Stimulated activated CD8-positive, alpha-beta memory T cell treated with anti-CD3 and anti-CD28 coated beads, Interleukin-4, amount 100 ng/mL, for 24 hours (primary cell): ENCODE measurements around the gene CFAP20.

ENCODE experiments used
- DNase-seq: peaks from one replicate; pipeline ENCODE4 v3.0.0-alpha.2; 2020; ENCODE audit warnings: low read depth

CFAP20 gene

DNA sequence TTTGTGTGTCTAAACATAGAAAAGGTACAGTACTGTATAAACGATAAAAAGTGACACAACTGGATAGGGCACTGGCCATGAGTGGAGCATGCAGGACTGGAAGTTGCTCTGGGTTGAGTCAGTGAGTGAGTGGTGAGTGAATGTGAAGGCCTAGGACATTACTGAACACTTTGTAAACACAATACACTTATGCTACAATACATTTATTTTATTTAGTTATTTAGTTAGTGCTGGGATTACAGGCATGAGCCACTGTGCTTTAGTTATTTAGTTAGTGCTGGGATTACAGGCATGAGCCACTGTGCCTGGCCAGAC lies 4.6 kb downstream of the CFAP20 start:
- no peak for DNase-seq

DNA sequence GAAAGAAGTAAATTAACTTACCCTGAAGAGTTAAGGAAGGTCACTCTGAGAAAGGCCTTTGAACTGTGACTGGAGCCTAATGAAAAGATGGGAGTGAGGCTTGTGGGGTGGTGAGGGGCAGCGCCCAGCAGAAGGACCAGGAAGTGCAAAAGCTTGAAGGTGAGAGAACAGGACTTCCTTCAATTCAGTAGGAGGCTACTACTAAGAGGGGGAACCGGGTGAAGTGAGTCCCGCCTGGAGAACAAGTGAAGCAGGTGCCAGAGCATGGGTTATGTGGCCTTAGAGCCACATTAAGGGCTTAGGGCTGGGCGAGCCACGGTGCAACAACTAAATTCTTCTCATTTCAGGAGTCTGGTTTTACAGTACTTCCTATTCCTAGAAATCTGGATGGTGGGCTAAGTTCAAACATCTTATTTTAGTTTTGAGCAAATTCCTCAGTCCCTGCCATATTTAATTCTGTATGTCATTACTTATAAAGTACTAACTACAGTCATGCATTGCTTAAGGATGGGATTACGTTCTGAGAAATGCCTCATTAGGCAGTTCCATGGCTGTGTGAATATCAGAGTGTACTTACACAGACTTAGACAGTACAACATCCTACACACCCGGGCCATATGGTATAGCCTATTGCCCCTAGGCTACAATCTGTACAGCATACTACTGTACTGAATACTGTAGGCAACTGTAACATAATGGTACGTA lies 5.1 kb downstream of the CFAP20 start:
- DNase-seq = no peak

GRCh38 chr16:58121132-58121531 lies 8.0 kb downstream of the CFAP20 start:
- no peak for DNase-seq

DNA sequence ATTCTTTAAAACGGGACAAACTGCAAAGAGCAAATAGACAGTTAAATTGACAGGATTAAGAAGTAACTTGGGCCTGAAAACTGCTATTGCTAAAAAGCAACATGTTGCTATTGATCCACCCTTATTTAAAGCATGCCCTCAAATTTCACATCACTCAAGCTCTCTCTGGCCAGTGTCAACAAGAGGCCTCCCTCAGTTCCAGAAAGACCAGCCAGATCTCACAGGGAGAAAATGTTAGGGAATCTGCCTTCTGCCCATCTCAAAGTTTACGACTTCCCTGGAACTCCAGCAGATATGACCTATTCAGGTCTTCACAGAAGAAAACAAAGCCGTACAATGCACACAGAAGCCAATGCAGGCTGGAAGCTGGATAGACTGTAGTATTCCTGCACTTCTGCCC lies 8.9 kb downstream of the CFAP20 start:
- no peak for DNase-seq

- DNase-seq = no peak
Measured at GRCh38 chr16:58119509-58119845, 9.7 kb downstream of the CFAP20 start.

GRCh38 chr16:58118801-58119508 lies 10.2 kb downstream of the CFAP20 start:
- no peak for DNase-seq

GRCh38 chr16:58116529-58116928 lies 12.7 kb downstream of the CFAP20 start:
- no peak for DNase-seq

DNA sequence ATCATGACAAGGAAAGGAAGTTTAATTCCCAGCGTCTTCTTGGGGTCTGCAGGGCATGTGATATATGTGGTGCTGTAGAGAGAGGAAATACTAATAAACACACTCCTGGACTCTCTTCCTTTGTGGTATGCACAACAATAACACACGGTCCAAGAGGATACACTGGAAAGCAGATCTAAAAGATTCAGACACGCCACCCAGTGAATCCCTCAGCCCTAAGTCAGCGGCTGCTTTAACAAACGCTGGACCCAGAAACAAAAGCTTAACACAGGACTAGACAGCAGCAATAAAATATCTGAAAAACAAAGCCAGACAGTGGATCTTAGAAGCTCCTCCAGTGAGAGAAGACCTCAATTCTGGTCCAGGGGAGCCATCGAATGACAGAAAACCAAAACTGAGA lies 13.1 kb downstream of the CFAP20 start:
- DNase-seq = no peak

DNA sequence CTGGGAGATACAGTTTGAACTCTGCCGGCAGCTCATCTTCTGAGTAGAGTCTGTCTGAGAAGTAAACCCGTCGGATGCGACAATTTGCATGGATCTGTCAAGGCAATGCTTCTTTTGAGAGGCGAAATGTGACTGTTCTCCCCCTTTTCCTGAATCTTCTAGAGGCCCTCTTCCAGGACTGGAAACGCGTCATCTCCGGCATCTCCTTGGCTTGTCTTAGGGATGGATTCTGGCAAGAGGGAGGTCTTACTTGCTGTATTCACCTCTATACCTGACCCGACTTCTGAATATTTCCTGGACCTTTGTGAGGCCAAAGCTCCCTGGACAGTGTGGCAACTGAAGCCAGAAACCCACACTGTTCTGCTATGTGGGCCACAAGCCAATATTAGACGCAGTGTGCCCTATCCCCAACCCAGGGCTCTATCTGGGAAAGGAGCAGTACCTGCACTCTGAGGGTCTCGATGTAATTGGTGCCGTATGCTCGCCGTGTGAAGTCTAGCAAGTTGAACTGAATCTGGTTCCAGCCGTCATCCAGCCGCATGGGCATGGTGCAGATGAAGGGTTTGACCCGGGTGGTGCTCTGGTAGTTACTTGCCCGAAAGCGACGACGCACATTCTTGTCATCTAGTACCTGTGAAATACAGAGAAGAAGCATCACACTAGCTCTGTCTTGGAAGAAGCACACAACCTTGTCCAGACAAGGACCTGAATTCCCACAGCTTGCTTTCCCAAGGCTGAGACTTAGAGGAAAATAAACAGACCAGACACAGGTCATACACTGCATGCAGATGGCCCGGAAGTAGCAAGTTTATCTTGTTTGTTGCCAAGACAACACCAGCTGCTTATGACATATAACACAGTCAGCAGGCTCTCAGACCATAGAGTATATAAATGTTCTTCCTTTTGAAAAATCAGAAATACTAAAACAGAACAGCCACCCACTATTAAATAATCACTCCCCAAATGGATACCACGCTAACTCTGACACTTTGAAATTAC lies 14.1 kb downstream of the CFAP20 start:
- no peak for DNase-seq

DNA sequence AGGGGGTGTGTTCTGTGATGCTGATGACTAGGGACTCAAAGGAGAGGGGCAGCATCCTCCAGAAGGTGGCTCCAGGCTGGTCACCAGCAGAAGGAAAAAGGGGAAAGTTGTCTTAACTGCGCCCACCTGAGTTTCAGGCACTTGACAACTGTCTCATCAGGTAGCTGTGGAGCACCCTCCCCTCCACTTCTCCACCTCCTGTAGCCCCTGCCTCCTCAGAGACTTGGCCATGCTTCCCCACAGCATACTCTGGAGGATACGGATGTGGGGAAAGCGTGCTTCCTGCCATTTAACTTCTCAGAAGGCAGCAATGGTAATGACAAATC lies 17.9 kb downstream of the CFAP20 start:
- DNase-seq = no peak

DNA sequence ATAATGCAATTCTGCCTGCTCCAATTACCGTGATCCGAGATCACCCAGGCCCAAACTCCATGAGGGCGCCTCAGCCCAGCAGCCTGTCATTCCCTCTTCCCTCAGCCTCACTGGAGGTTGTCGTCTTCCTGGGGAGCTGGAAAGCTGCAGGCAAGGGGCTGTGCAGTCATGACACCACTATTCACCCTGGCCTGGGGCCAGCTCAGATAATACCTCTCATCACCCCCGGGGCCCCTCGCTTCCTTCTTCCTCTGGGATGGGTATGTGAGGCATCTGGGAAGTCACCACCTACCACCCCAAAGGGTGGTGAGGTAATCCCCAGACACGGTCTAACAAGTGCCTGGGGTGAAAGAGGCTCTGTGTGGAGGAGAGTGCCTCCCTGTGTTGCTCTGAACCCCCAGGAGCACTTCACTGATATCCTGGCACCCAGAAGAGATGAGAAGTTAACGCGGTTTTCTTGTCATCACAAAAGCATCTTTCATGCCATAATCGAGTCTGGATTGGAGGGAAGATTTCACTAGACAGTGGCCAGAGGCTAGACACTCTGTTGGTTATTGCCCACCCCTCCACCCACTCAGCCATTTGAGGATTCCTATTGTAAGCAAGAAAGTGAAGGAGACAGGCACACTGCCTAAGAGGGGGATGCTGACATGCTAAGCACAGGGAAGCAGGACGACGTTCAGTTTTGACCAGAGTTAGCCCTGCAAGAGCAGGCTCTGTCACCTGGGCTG lies 18.4 kb downstream of the CFAP20 start:
- DNase-seq = no peak

GRCh38 chr16:58109881-58110280 lies 19.3 kb downstream of the CFAP20 start:
- DNase-seq = no peak

GRCh38 chr16:58109330-58109729 lies 19.9 kb downstream of the CFAP20 start:
- DNase-seq = no peak

- no peak for DNase-seq
Measured at GRCh38 chr16:58107709-58108108, 21.5 kb downstream of the CFAP20 start.

DNA sequence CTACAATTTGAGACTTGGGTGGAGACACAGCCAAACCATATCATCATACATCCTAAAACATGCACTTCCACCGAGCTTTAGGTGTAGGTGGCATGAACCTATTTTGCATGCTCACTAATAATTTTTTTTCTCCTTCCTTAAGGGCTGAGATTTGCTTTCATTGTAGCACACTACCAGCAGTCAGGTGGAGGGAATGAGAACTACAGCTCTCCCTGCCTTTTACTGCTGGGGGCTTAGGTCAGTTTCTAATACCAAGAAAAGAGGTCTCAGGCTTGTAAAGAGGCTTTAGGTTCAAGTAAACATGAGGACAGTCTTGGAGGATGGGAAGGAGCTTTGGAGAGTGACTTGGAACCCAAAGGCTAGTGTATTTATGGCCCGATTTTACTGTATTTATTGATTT lies 22.0 kb downstream of the CFAP20 start:
- DNase-seq = no peak

GRCh38 chr16:58105631-58106030 lies 23.6 kb downstream of the CFAP20 start:
- DNase-seq = no peak

GRCh38 chr16:58102665-58103392 lies 26.4 kb downstream of the CFAP20 start:
- no peak for DNase-seq

DNA sequence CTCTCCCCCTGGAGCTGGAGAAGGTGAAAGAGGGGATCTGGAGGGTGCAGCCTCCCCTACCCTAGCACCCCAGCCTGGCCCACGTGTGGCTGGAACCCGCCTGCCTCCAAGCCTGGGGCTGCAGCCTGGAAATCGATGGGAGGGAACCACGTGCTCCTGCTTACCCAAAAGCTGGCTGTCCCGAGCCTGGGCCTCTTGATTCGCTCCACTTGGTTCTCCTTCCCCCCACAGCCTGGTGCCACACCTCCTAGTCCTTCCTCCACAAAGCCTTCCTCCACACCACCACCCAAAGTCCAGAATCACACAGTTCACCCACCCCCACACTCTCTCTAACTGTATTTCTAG lies 29.3 kb downstream of the CFAP20 start:
- no peak for DNase-seq

DNA sequence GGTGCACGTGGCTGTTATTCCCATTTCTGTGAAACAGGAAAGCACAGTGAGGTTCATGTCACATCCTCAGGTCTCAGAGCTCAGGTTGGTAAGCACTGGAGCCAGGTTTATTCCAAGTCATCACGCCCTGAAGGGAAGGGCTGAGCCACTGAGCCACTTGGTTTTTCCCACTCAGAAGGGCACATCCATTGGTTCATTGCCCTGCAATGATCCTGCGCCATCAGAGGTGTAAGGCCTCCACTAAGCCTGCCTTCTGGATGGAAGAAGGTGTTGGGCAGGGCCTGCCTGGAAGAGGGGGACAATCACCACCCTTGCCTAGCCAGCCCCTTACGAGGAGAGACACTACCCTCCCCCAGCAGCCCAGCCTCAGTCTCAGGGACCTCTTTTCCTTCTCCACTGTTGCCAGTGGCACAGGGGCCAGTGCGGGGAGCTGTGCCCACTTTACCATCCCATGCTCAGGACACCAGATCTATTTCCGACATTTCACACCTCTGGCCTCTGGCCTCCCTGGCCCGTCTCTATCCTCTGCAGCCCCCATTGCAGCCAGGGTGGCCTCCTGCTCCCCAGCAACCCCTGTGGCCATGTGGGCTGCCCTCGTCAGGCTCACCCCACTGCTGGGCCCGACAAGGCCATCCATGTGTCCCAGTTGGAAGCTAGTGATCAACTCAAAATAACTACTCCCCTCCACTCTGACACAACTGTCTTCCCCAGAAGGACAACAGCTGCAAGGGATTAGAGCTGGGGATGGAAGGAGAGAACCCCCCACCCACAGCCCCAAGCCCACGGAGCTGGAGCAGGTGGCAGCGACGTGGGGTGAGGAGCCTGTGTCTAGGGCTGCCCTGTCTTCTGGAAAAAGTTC lies 29.9 kb downstream of the CFAP20 start:
- DNase-seq = no peak

- no peak for DNase-seq
Measured at GRCh38 chr16:58098207-58099096, 30.7 kb downstream of the CFAP20 start.
